Vagina (tissue), 2 donors: Measurements from ENCODE around the gene SGCD.

Source experiments
- POLR2A ChIP-seq, 2 donors: fragments of 450-650 bp; IDR thresholded peaks; one replicate each; pipeline ENCODE4 v1.6.1; 2017; ENCODE audit warnings: antibody characterized with exemption in 2 of 2, mild to moderate bottlenecking in 2 of 2, moderate library complexity in 2 of 2
- TF ChIP-seq, protein P1 (sequence below), 3 experiments: fragments of 450-650 bp in 2 of 3; fragments of 200-600 bp in 1 of 3; sonication (generic) in 1 of 3; IDR thresholded peaks; one replicate each; pipeline ENCODE4 v1.5.1; 2017 to 2019; ENCODE audit warnings: antibody characterized with exemption in 3 of 3, mild to moderate bottlenecking in 2 of 3, moderate library complexity in 2 of 3

DNA sequence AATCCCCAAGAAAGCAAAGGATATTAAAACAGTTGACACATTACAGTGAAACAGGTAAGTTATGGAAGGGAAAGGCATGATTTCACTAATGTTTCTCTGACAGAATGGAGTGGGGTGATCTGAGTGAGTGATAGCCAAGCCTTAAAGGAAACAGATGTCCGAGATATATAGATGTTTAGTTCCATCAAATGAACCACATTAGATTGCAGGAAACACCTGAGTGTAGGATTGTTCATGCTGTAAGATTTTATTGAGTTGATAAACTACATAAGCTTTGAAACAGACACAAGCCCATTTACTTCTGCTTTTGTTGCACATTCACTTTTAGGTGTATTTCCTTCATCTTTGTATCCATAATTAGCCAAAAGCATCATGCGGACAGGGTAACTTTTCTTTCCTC is 356.0 kb downstream of the SGCD start:
- TF ChIP-seq, protein P1, sequence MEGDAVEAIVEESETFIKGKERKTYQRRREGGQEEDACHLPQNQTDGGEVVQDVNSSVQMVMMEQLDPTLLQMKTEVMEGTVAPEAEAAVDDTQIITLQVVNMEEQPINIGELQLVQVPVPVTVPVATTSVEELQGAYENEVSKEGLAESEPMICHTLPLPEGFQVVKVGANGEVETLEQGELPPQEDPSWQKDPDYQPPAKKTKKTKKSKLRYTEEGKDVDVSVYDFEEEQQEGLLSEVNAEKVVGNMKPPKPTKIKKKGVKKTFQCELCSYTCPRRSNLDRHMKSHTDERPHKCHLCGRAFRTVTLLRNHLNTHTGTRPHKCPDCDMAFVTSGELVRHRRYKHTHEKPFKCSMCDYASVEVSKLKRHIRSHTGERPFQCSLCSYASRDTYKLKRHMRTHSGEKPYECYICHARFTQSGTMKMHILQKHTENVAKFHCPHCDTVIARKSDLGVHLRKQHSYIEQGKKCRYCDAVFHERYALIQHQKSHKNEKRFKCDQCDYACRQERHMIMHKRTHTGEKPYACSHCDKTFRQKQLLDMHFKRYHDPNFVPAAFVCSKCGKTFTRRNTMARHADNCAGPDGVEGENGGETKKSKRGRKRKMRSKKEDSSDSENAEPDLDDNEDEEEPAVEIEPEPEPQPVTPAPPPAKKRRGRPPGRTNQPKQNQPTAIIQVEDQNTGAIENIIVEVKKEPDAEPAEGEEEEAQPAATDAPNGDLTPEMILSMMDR (IDR thresholded peaks at IDR 0.05): no peak
- no peak for TF ChIP-seq POLR2A (IDR thresholded peaks at IDR 0.05)
